ENCODE data around the gene RGS12.

The RGS12 gene

DNA sequence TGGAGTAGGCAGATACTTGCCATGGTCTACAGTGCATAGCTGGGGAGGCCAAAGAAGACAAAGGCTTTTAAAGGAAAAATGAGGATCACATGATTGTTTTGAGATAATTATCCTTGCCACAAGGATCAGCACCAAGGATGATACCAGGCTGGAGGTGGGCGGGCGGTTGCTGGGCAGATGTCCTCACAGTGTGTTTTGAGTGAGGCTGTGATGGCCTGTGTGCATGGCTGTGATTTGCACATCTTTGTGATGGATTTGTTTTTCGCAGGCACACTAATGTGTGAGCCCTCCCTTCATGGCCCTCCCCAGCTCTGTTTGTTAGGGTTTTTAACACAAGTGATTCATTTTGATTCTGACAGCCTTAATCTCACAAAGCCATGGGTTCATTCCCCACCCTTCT is 46.8 kb downstream of the RGS12 start:
- no peak overlapping the region for H3K9ac ChIP-seq (ENCODE audit: insufficient read length)
- no peak for TF ChIP-seq POLR2AphosphoS5 (IDR thresholded peaks at IDR 0.05; ENCODE audit: borderline replicate concordance, low read depth, low read length)
- TF ChIP-seq FOXP2 (optimal IDR thresholded peaks at IDR 0.05; ENCODE audit: control extremely low read depth, extremely low read length, insufficient read depth): no peak
- no peak for TF ChIP-seq EZH2 (IDR thresholded peaks at IDR 0.05)
- H3K27ac ChIP-seq: no peak overlapping the region
- H3K36me3 ChIP-seq (ENCODE audit: insufficient read depth, low read length): peaks cover 6% of the 10 kb centered on the region; the same call in 1 of the 2 replicates
- no peaks in the 10 kb centered on the region for H3K9me3 ChIP-seq (ENCODE audit: low read depth, low read length)
- H3K4me3 ChIP-seq: no peak overlapping the region
- no peak for DNase-seq (ENCODE audit: low read depth, low spot score)

DNA sequence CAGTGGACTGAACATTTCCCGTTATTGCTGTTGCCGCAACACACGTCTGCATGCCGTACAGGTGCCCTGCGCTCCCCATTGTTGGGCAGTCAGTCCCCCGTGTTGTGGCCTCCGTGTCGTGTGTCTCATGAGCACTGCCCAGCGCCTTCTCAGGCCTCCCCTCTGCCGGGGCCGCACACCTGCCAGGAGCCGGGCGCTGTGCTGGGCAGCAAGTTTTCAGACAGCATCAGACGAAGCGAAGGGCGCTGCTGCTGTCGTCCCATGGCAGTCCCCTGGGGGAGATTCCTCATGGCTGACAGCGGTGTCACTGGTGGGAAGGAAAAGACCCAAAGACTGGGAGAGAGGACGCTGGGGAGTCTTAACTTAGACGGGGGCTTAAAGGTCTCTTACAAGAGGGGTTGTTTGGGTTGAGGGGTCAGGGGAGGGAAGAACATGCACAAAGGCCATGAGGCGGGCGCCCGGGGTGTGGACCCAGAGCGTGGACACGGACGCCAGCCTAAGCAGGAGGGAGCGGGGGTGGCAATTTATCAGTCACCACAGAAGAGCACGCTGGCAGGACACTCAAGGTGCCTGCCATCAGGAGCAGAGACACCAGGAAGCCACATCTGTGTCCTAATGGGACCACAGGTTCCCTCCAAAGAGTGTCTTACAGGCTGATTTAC is 47.3 kb downstream of the RGS12 start:
- Histone ChIP-seq H3K9ac (ENCODE audit: insufficient read length) (no peak overlapping the region), H3K27ac (no peak overlapping the region), H3K36me3 (ENCODE audit: insufficient read depth, low read length) (peaks cover 6% of the 10 kb centered on the region; the same call in 1 of the 2 replicates), H3K9me3 (ENCODE audit: low read depth, low read length) (no peaks in the 10 kb centered on the region), H3K4me3 (no peak overlapping the region)
- DNase-seq (ENCODE audit: low read depth, low spot score): no peak
- TF ChIP-seq FOXP2 (optimal IDR thresholded peaks at IDR 0.05; ENCODE audit: control extremely low read depth, extremely low read length, insufficient read depth): no peak
- no peak for TF ChIP-seq POLR2AphosphoS5 (IDR thresholded peaks at IDR 0.05; ENCODE audit: borderline replicate concordance, low read depth, low read length)
- no peak for TF ChIP-seq EZH2 (IDR thresholded peaks at IDR 0.05)

DNA sequence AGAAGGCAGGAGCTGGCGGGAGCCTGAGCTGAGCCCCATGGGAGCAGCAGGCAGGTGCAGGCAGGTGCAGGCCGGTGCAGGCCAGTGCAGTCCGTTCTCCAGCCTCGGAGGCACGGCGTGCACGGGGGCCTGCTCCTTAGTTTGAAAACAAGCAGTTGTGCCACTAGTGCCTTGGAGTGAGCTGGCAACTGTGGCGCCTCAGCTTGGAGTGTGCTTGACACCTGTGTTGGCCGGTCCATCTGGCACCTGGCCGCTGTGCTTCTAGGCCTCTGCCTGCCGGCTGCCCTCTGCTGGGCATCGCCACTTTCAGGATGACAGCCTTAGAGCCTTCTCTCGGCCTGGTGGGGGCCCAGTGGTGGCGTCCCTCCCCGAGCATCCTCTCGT is 47.9 kb downstream of the RGS12 start:
- H3K9ac ChIP-seq (ENCODE audit: insufficient read length): no peak overlapping the region
- no peak overlapping the region for H3K4me3 ChIP-seq
- no peaks in the 10 kb centered on the region for H3K9me3 ChIP-seq (ENCODE audit: low read depth, low read length)
- no peak for DNase-seq (ENCODE audit: low read depth, low spot score)
- no peak overlapping the region for H3K27ac ChIP-seq
- no peak for TF ChIP-seq FOXP2 (optimal IDR thresholded peaks at IDR 0.05; ENCODE audit: control extremely low read depth, extremely low read length, insufficient read depth)
- TF ChIP-seq POLR2AphosphoS5 (IDR thresholded peaks at IDR 0.05; ENCODE audit: borderline replicate concordance, low read depth, low read length): no peak
- no peak for TF ChIP-seq EZH2 (IDR thresholded peaks at IDR 0.05)
- H3K36me3 ChIP-seq (ENCODE audit: insufficient read depth, low read length): peaks cover 6% of the 10 kb centered on the region; the same call in 1 of the 2 replicates

DNA sequence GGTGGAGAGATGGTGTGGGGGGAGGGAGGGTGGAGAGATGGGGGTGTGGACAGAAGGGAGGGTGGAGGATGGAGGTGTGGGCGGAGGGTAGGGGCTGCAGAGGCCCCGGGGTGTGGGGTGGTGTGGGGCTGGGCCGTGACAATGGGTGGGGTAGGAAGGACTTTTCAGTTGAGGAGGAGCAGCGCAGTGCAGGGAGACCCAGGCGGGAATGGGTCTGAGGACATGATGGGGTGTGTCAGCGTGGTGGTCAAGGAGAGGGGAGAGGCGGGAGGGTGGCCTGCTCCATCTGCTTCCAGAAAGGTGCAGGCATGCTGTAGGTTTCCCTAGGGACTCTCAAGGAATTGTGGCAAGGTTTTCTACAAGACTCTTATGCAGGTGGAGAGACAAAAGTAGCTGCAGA is 48.9 kb downstream of the RGS12 start:
- Histone ChIP-seq H3K36me3 (ENCODE audit: insufficient read depth, low read length) (peaks cover 6% of the 10 kb centered on the region; the same call in 1 of the 2 replicates), H3K9me3 (ENCODE audit: low read depth, low read length) (no peaks in the 10 kb centered on the region), H3K27ac (no peak overlapping the region), H3K9ac (ENCODE audit: insufficient read length) (no peak overlapping the region), H3K4me3 (no peak overlapping the region; the same call in 1 of the 2 replicates)
- TF ChIP-seq EZH2 (IDR thresholded peaks at IDR 0.05): no peak
- TF ChIP-seq POLR2AphosphoS5 (IDR thresholded peaks at IDR 0.05; ENCODE audit: borderline replicate concordance, low read depth, low read length): no peak
- no peak for TF ChIP-seq FOXP2 (optimal IDR thresholded peaks at IDR 0.05; ENCODE audit: control extremely low read depth, extremely low read length, insufficient read depth)
- DNase-seq (ENCODE audit: low read depth, low spot score): no peak

DNA sequence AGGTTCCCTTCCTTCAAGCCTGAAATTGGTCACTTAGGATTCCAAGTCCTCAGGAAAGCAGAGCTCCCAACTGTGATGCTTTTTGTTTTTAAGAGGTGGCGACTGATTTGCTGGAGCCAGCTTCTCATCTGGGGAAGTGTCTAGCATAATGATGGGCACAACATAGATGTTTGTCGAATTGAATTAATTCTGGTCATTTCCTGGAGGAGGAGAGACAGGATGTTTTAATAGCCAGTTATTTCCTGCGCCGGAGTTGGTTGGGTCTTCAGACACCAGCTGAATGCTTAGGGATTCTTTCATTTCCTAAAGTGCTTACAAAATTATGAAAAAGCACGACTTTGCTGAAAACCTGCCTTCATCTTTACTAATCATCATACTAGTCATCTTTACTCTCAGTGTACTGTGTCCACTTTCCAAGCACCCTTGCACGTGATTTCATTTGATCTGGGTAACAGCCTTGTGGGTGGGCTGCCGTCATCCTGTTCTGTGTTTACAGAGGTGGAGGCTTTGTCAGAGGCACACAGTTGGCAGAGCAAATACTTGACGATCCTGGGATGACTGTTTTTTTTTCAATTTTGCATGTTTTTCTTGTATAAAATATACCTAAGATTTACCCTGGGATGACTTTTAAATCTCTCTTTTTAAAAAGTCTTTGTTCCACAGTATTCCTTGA is 49.5 kb downstream of the RGS12 start:
- H3K36me3 ChIP-seq (ENCODE audit: insufficient read depth, low read length): peaks cover 6% of the 10 kb centered on the region; the same call in 1 of the 2 replicates

More for the DNA sequence above, 49.5 kb downstream of the RGS12 start:
- no peak overlapping the region for H3K4me3 ChIP-seq
- no peaks in the 10 kb centered on the region for H3K9me3 ChIP-seq (ENCODE audit: low read depth, low read length)
- DNase-seq (ENCODE audit: low read depth, low spot score): peak; percentile 69
- TF ChIP-seq EZH2 (IDR thresholded peaks at IDR 0.05): no peak
- TF ChIP-seq POLR2AphosphoS5 (IDR thresholded peaks at IDR 0.05; ENCODE audit: borderline replicate concordance, low read depth, low read length): peak; percentile 44; the same call in 1 of the 2 replicates
- H3K27ac ChIP-seq: no peak overlapping the region
- no peak overlapping the region for H3K9ac ChIP-seq (ENCODE audit: insufficient read length)

Measured in SK-N-MC (cell line).